Left ventricle myocardium inferior (tissue), 1 donor: ENCODE measurements around the gene OTUD7B. TPM values are rescaled to one million over a fixed set of nuclear protein-coding genes. Genes with fewer than 3 reads are reported as not detected.

Experiments used
- DNase-seq: peaks from one replicate; pipeline ENCODE4 v3.0.0-alpha.2; 2020
- H3K27ac ChIP-seq: fragments of 200-600 bp; replicated peaks from 2 replicates; pipeline ENCODE4 v1.8.0; 2021
- H3K27me3 ChIP-seq: fragments of 200-600 bp; 2 replicates; pipeline ENCODE4 v1.8.0; 2021; ENCODE audit warnings: low read depth
- H3K36me3 ChIP-seq: fragments of 200-600 bp; 2 replicates; pipeline ENCODE4 v1.8.0; 2021
- H3K4me1 ChIP-seq: fragments of 200-600 bp; 2 replicates; pipeline ENCODE4 v1.8.0; 2021
- H3K4me3 ChIP-seq: fragments of 200-600 bp; 2 replicates; pipeline ENCODE4 v1.8.0; 2021; ENCODE audit warnings: mild to moderate bottlenecking, moderate library complexity
- H3K9me3 ChIP-seq: fragments of 200-600 bp; replicated peaks from 2 replicates; pipeline ENCODE4 v1.8.0; 2021
- CTCF ChIP-seq: fragments of 200-600 bp; IDR thresholded peaks from 2 replicates; pipeline ENCODE4 v1.8.0; 2021; ENCODE audit warnings: antibody characterized with exemption, mild to moderate bottlenecking, borderline replicate concordance
- intact Hi-C: fragments of 100-400 bp; cut with micrococcal nuclease; formaldehyde crosslinking; loops from one replicate; pipeline ENCODE4 v1.11.0; 2022
- total RNA-seq: library from RNA; stranded (reverse); fragmentation: NEBNext Ultra II Directional; extraction: Animal tissue kit (Norgen Biotek cat#: 25700); gene quantifications from one replicate; pipeline ENCODE4 v1.2.1, GENCODE V29; 2021
- donor health status: DM: no; HTN: yes; CAD: no; lungs with severe emphysema.

The OTUD7B gene
- total RNA-seq, 1 donor from 2014 or later: 23.8 TPM

GRCh38 chr1:150021191-150021694, 10.7 kb upstream of the OTUD7B start:
- no peak for TF ChIP-seq CTCF
- no peaks in the 10 kb centered on the region for H3K27me3 ChIP-seq
- no peak overlapping the region for H3K27ac ChIP-seq
- H3K4me1 ChIP-seq: peaks cover 9% of the 10 kb centered on the region
- intact Hi-C loops: no loop called here
- no peaks in the 10 kb centered on the region for H3K9me3 ChIP-seq
- H3K36me3 ChIP-seq: no peaks in the 10 kb centered on the region
- H3K4me3 ChIP-seq: no peak overlapping the region
- DNase-seq: no peak

- no peak overlapping the region for H3K27ac ChIP-seq
- no peaks in the 10 kb centered on the region for H3K27me3 ChIP-seq
- H3K4me1 ChIP-seq: peaks cover 9% of the 10 kb centered on the region
- no peaks in the 10 kb centered on the region for H3K36me3 ChIP-seq
- no peak for TF ChIP-seq CTCF
- no peak for DNase-seq
- H3K4me3 ChIP-seq: no peak overlapping the region
- H3K9me3 ChIP-seq: no peaks in the 10 kb centered on the region
- intact Hi-C loops: no loop called here
Measured at GRCh38 chr1:150020711-150021110, 10.2 kb upstream of the OTUD7B start.

- H3K27ac ChIP-seq: no peak overlapping the region
- peaks cover 9% of the 10 kb centered on the region for H3K4me1 ChIP-seq
- DNase-seq: no peak
- H3K4me3 ChIP-seq: no peak overlapping the region
- intact Hi-C loops: no loop called here
- H3K36me3 ChIP-seq: no peaks in the 10 kb centered on the region
- H3K27me3 ChIP-seq: no peaks in the 10 kb centered on the region
- no peak for TF ChIP-seq CTCF
- H3K9me3 ChIP-seq: no peaks in the 10 kb centered on the region
Measured at GRCh38 chr1:150018165-150018564, 7.6 kb upstream of the OTUD7B start.

GRCh38 chr1:150017206-150017750, 6.8 kb upstream of the OTUD7B start:
- H3K27ac ChIP-seq: no peak overlapping the region
- TF ChIP-seq CTCF: no peak
- no peaks in the 10 kb centered on the region for H3K27me3 ChIP-seq
- H3K4me3 ChIP-seq: no peak overlapping the region
- DNase-seq: no peak
- intact Hi-C loops: no loop called here
- H3K9me3 ChIP-seq: no peaks in the 10 kb centered on the region
- H3K36me3 ChIP-seq: no peaks in the 10 kb centered on the region
- peaks cover 9% of the 10 kb centered on the region for H3K4me1 ChIP-seq

GRCh38 chr1:150015651-150016131, 5.2 kb upstream of the OTUD7B start:
- Histone ChIP-seq H3K27me3 (no peaks in the 10 kb centered on the region), H3K4me3 (no peak overlapping the region), H3K27ac (no peak overlapping the region), H3K4me1 (peaks cover 7% of the 10 kb centered on the region), H3K36me3 (no peaks in the 10 kb centered on the region), H3K9me3 (no peaks in the 10 kb centered on the region)
- no peak for DNase-seq
- TF ChIP-seq CTCF: no peak
- intact Hi-C loops: no loop called here
